Stimulated activated CD4-positive, alpha-beta T cell treated with anti-CD3 and anti-CD28 coated beads, Interleukin-12 subunit alpha, Interleukin-12 subunit beta, amount 100 ng/mL, for 48 hours (primary cell): ENCODE data around the gene CD1C.
A peak's percentile ranks its signal among the peaks of the same experiment; 100 is the strongest.
"Not testable (repeated sequence)": the region's sequence is repeated elsewhere in the genome, so short reads cannot be mapped to it uniquely, and the experiment has no call there.

Experiments used
- DNase-seq, 3 donors: peaks; one replicate each; pipeline ENCODE4 v3.0.0-alpha.2; 2020; ENCODE audit warnings: low read depth in 2 of 3, low spot score in 1 of 3

Gene CD1C

DNA sequence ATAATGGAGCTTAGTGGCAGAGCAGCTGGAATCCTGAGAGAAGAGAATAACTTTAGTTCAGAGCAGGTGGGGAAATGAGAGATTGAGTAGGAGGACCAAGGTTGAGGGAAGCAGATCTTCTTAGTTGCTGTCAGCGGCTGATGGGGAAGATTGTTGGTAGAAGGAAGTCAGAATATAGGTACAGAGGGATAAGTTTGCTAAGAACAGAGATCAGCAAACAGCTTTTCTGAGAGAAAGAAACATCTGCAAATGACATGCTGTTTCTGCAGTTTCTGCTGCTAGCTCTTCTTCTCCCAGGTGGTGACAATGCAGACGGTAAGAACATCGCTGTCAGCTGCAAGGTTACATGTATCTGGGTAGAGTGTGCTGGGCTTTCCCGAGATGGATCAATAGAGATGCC lies at the start of gene CD1C:
Gene CD1C, plus strand, starts transcription at position 113 of the 400 bp plus-strand sequence. Its CDS starts 142 bp downstream, at position 255.
- no peak for DNase-seq

DNA sequence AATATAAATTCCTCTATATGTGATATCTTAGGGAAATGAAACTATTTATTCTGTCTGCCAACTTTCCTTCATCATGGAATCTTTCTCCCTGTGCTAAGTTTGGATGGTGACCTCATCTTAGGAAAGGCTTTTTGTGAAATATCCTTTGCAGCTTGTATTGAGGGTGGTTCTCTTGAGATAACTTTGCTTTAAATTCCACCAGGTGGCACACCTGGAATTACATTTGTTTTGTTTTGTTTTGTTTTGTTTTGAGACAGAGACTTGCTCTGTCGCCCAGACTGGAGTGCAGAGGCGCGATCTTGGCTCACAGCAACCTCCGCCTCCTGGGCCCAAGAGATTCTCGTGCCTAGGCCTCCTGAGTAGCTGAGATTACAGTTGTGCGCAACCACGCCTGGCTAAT lies 43.1 kb upstream of the CD1C start:
- no peak for DNase-seq

GRCh38 chr1:158248118-158248517 lies 41.6 kb upstream of the CD1C start:
- peak in 2 of 3 donors; percentile 7 to 14 for DNase-seq

DNA sequence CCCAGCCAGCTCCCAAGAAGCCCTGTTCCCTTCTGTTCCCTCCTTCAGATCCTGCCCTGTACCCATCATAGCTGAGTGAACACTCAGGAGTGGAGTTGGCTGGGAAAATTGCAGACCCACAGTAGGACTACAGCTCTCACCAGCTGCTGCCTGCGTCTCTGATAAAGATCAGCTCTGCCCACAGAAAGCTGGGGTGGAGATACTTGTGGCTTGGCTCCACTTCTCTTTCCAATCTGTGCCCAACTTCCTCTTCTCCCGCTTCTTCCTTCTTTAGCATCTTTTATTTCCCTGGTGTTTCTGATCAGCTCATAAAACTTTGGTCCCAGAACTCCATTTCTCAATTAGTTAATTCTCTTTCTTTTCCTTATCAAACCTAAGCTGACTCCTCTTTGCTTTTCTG lies 41.0 kb upstream of the CD1C start:
- DNase-seq: no peak

GRCh38 chr1:158249646-158250045 lies 40.1 kb upstream of the CD1C start:
- DNase-seq: no peak

DNA sequence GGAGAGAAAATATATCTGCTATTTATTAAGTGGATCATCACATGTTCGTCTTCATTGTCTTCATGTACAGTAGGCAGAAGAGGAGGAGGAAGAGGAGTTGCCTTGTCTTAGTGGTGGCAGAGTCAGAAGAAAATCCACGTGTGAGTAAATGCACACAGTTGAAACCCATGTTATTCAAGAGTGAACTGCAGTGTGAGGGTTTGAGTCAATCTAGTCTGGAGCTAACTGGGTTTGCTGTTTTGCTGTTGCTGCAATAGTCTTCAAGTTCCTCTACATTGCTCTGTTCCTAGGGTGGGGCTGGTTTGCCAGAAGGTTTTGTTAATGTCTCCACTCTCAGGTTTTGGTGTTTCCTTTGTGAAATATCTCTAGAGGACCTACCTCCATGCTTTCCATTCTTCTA lies 38.6 kb upstream of the CD1C start:
- DNase-seq: no peak

- no peak for DNase-seq
These were observed 34.1 kb upstream of the CD1C start for GRCh38 chr1:158255656-158256055.

DNA sequence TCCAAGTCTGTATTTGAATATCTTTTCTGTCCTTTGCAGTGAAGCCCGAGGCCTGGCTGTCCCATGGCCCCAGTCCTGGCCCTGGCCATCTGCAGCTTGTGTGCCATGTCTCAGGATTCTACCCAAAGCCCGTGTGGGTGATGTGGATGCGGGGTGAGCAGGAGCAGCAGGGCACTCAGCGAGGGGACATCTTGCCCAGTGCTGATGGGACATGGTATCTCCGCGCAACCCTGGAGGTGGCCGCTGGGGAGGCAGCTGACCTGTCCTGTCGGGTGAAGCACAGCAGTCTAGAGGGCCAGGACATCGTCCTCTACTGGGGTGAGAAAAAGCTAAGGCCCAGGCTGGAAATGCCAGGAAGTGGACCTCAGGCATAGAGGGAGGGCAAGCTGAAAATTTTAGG lies 33.0 kb upstream of the CD1C start:
- DNase-seq: not testable (repeated sequence)

DNA sequence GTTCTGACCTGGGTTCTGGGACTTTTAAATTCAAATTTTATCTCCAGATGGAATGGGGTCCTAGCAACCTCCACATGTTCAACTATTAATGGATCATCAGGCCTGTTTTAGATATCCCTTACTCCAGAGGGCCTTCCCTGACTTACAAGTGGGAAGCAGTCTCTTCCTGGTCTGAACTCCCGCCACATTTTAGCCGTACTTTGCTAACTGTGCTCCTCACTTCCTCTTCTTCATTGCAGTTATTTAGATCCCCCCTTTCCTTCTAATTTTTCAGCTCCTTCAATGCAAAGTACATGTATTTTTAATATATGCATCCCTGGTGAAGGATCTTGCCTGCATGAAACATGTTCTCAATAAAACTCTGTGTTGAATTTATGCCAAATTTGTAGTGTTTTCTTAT lies 31.8 kb upstream of the CD1C start:
- no peak for DNase-seq

- DNase-seq: no peak
These were observed 30.6 kb upstream of the CD1C start for GRCh38 chr1:158259117-158259516.

DNA sequence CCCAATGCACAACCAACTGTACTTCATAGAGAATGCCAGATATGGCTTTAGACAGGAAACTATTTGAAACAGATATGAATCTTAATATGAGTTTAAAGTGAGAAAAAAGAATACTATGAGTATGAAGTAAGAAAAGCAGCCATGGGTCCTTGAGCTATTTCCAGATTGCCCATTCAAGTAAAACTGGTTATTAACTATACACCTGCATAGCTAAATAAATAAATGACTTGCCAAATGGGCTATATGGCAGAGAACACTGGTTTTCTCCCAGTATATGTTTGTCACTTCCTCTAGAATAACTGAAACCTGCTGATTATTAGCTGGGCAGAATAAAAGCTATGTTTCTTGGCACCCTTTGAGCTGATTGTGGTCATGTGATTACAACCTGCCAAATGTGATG lies 17.0 kb upstream of the CD1C start:
- no peak for DNase-seq

DNA sequence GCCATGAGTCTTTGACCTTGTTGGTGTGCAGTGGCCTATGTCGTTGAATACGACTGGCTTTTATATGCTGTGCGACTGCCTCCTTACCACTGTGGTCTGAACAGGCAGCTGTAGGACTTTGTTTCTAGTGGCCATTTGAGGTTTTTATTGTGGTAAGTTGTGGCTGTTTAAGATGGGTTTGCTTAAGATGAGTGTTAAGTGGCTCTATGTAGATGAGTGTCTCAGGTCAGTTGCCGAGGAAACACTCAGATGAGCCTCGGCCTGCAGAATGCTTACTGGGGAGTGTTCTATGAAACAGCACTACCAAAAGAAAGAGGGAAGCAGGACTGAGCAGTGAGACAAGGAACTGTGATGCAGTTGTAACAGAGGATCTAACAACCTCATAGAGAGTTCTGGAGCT lies 14.9 kb upstream of the CD1C start:
- DNase-seq: no peak

- not testable (repeated sequence) for DNase-seq
These were observed 7.3 kb upstream of the CD1C start for GRCh38 chr1:158282421-158282820.

DNA sequence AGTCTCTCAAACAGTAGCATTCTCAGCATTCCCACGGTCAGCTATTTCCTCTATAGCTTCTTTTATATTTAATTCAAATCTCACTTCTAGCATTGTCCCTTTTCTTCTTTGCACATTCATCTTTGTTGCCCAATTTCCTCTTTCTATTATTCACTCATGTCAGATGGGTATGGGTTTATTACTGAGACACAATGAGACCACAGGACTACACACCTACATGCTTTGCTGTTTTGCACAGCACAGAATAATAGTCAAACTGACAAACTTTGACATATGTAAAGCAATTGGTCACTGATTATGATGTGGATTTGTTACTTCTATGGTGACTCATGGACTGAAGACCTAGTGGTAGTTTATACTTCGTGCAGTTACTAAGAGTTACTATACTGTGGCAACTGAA lies 5.8 kb upstream of the CD1C start:
- no peak for DNase-seq

DNA sequence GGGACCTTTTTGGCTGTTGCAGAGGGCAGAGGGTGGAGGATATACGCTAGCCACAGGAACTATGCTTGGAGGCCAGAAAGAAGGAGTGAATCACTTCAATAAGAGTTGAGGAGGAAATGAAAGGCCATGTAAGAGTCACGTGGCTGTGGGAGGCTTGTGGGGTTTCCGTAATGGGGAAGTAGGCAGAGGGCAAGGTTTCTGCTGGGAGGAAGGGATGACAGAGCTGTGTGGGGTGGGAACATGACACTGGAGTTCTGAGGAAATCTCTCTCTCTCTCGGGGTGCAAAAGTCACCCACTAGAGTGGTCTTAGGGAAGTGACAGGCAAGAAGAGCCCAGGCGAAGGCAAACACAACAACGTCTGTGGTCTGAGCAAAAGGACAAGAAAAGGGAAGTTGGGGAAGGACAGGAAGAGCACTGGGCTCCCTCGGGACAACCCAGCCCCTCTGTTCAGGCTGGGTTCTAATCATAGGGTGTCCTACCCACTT lies 3.9 kb upstream of the CD1C start:
- DNase-seq: peak in 1 of 3 donors; percentile 8

DNA sequence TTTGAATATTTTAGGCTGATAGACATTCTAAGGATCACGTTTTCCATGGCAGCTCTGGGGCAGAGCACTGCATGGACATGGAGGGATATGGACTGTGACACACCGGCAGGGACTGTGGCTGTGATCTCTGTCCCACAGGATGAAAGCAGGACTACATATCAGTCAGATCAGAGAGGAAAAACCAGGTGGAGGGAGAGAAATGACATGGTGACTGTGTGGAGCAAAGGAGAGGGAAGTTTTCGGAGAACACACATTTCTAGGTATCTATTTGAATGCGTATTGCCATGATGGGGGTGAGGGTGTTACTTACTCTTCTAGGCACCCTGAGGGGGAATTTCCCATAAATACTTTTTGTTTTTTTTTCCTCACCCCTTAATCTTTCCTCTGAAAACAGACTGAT lies 3.2 kb upstream of the CD1C start:
- DNase-seq: no peak

DNA sequence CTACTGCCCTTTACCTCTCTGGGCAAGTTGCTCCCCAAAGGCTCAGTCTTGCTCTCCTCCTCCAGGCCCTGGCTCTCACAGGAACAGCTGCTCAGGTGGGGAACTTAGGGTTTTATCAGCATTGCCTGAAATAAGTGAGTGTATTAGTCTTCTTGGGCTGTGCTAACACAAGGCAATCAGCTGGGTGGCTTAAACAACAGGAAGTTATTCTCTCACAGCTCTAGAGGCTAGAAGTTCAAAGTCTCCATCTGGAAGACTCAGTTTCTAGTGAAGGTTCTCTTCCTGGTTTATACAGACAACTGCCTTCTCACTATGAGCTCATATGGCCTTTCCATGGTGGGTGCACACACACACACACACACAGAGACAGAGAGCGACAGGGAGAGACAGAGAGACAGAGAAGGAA lies 2.8 kb upstream of the CD1C start:
- DNase-seq: no peak

DNA sequence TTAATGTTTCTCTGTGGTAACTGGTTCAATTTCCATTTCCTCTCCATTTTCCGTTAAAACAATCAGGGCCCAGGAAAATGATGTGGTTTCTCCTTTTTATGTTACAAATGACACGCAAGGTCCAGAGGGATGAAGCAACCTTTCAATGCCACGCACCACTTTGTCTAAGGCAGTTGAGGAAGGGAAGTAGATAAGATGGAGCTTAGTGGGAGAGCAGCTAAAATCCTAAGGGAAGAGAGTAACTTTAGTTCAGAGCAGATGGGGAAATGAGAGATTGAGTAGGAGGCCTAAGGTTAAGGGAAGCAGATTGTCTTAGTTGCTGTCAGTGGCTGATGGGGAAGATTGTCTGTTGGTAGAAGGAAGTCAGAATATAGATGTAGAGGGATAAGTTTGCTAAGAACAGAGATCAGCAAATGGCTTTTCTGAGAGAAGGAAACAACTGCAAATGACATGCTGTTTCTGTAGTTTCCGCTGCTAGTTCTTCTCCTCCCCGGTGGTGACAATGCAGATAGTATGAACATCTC lies 660 bp downstream of the CD1C start:
- DNase-seq: no peak

- no peak for DNase-seq
These were observed 6.1 kb downstream of the CD1C start for GRCh38 chr1:158295791-158296190.

- DNase-seq: no peak
These were observed 20.9 kb downstream of the CD1C start for GRCh38 chr1:158310623-158311022.

- DNase-seq: no peak
These were observed 21.3 kb downstream of the CD1C start for GRCh38 chr1:158311066-158311465.

DNA sequence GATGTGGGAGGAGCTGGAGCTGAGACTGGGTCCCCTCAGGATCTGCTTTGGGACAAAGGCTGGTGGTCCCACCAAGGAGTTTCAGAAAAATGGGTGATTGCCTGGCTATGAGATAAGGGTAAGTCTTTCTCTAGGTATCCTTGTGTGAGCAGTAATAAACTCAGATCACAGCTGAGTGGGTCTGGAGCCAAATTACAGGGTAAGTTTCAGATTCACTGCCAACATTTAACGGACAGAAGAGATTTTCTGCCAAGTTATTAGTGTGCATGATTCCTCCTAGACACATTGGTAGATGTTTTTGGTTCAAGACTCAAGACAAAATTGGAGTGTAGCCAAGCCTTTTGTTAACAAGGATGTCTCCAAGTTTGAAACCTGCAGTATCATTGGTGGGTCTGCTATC lies 34.1 kb downstream of the CD1C start:
- no peak for DNase-seq

GRCh38 chr1:158324395-158324794 lies 34.7 kb downstream of the CD1C start:
- no peak for DNase-seq

- no peak for DNase-seq
These were observed 37.8 kb downstream of the CD1C start for GRCh38 chr1:158327481-158327880.
